Endothelial cell of umbilical vein (primary cell): ENCODE data around the gene LCN2.

Experiments
- CTCF ChIP-seq, 2 donors: IDR thresholded peaks; 1 replicate in 1 of 2; 2 replicates in 1 of 2; pipeline ENCODE4 v1.5.1; 2011; ENCODE audit warnings: low read length in 2 of 2, mild to moderate bottlenecking in 2 of 2, moderate library complexity in 2 of 2, control low read depth in 1 of 2, inconsistent platforms in 1 of 2, low read depth in 1 of 2; ENCODE audit not compliant: insufficient read depth in 1 of 2; ENCODE audit errors: extremely low read depth in 1 of 2
- JUN ChIP-seq: IDR thresholded peaks from 2 replicates; pipeline ENCODE4 v1.6.1; 2011; ENCODE audit warnings: borderline replicate concordance, low read depth; ENCODE audit not compliant: insufficient read length, insufficient read depth
- POLR2A ChIP-seq: IDR thresholded peaks from 2 replicates; pipeline ENCODE4 v1.6.1; 2012; ENCODE audit warnings: low read depth, mild to moderate bottlenecking, control low read depth, low read length

GRCh38 chr9:128155736-128156500 is 6.7 kb downstream of the LCN2 start:
- TF ChIP-seq CTCF (IDR thresholded peaks at IDR 0.05; ENCODE audit: extremely low read depth in 1 of 2, insufficient read depth in 1 of 2, low read depth in 1 of 2, low read length in 2 of 2) (no peak), POLR2A (no peak), JUN (no peak)
